Right atrium auricular region (tissue), 2 donors: Measurements from ENCODE around the gene PI16. TPM values are rescaled to one million over a fixed set of nuclear protein-coding genes. Genes with fewer than 3 reads are reported as not detected.

Experiments used
- DNase-seq: peaks from one replicate; pipeline ENCODE4 v3.0.0-alpha.2; 2019; ENCODE audit warnings: low spot score
- H3K27ac ChIP-seq, 2 donors: fragments of 200-600 bp; sonication (generic); 1 replicate in 1 of 2; 2 replicates in 1 of 2; pipeline ENCODE4 v1.5.1; 2016 to 2019
- H3K27me3 ChIP-seq, 2 donors: fragments of 200-600 bp; sonication (generic); one replicate each; pipeline versions ENCODE4 v1.5.1 to v1.6.0; 2017 to 2019
- H3K36me3 ChIP-seq: fragments of 200-600 bp; sonication (generic); one replicate; pipeline ENCODE4 v1.5.1; 2016
- H3K4me1 ChIP-seq, 2 donors: fragments of 200-600 bp; sonication (generic); one replicate each; pipeline versions ENCODE4 v1.5.1 to v1.6.0; 2017 to 2019
- H3K4me3 ChIP-seq, 2 donors: fragments of 200-600 bp; sonication (generic); 1 replicate in 1 of 2; 2 replicates in 1 of 2; pipeline ENCODE4 v1.5.1; 2017 to 2019; ENCODE audit warnings: mild to moderate bottlenecking in 1 of 2, moderate library complexity in 1 of 2
- H3K9me3 ChIP-seq, 2 donors: fragments of 200-600 bp; sonication (generic); one replicate each; pipeline ENCODE4 v1.5.1; 2019
- total RNA-seq, 2 donors: library from RNA; depleted of rRNA; stranded (reverse); fragments of >200 nt; gene quantifications; one replicate each; pipeline ENCODE4 v1.1.0, GENCODE V29; 2016
- TF ChIP-seq, protein P1 (sequence below), 2 donors: fragments of 200-600 bp; sonication (generic); IDR thresholded peaks; one replicate each; pipeline ENCODE4 v1.5.1; 2019; ENCODE audit warnings: antibody characterized with exemption in 2 of 2

PI16 gene
- total RNA-seq, 2 donors from 2014 or later = 14.2 to 48.5 TPM

DNA sequence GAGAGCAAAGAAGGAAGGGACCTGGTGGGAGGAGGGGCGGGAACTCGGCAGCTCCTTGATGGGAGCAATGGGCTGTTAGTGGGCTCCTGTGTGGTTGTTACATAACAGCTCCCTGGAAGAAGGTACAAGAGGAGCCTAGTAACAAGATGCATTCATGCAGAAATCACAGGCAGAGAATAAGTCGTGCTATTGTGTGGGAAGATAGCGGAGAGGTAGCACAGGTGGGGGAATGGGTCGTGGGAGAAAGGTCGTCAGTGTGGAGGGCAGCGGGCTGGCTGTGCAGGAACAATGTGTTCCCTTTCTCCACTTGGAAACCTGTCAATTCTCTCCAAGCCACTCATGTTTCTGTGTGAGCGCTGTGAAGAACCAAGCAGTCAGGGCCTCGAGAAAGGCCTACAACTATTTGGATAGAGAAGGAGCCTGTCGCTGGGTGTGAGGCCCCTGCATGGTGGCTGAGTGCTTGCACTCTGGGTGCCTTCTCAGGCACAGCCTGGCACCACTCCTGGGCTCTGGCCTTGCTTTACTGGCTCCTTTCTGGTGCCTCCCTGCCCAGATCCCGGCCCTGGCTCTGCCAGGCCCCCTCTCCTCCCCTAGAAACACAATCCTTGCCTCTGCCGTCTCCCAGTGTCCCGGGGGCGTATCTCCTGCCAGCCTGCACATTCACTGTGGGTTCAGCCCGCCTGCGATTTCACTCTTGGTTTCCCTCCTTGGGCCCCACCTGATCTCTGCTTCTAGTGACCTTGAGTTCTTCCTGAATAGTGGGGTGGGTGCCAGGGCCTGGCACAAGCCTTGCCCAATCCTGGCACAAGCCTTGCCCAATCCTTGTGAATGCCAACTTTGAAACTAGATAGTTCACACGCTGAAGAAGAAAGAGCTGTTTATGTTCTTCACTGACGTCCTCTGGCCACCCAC, 43.5 kb downstream of the PI16 start:
- Histone ChIP-seq H3K27me3 (no peaks in the 10 kb centered on the region), H3K9me3 (no peaks in the 10 kb centered on the region), H3K4me3 (no peak overlapping the region), H3K27ac (peak overlapping the region; percentile 83 to 88), H3K4me1 (peaks cover 0 to 17% of the 10 kb centered on the region in 2 donors), H3K36me3 (no peaks in the 10 kb centered on the region)
- TF ChIP-seq, protein P1, sequence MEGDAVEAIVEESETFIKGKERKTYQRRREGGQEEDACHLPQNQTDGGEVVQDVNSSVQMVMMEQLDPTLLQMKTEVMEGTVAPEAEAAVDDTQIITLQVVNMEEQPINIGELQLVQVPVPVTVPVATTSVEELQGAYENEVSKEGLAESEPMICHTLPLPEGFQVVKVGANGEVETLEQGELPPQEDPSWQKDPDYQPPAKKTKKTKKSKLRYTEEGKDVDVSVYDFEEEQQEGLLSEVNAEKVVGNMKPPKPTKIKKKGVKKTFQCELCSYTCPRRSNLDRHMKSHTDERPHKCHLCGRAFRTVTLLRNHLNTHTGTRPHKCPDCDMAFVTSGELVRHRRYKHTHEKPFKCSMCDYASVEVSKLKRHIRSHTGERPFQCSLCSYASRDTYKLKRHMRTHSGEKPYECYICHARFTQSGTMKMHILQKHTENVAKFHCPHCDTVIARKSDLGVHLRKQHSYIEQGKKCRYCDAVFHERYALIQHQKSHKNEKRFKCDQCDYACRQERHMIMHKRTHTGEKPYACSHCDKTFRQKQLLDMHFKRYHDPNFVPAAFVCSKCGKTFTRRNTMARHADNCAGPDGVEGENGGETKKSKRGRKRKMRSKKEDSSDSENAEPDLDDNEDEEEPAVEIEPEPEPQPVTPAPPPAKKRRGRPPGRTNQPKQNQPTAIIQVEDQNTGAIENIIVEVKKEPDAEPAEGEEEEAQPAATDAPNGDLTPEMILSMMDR (IDR thresholded peaks at IDR 0.05) = no peak
- DNase-seq = no peak

DNA sequence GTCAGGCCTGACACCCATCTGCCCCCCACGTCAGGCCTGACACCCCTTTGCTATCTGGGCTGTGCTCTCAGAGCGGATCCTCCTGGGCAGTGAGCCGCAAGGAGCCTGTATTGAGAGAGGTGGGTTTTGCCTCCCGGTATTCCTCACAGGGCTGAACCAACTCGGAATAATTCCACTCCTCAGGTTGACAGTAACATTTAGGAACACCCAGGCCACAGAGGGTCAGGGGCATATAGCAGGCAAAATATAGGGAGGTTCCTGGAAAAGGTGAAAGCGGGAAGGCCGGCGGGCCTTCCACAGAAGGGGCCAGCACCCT, 44.1 kb downstream of the PI16 start:
- Histone ChIP-seq H3K27ac (peak overlapping the region; percentile 83 to 88), H3K4me3 (no peak overlapping the region), H3K36me3 (no peaks in the 10 kb centered on the region), H3K27me3 (no peaks in the 10 kb centered on the region), H3K9me3 (no peaks in the 10 kb centered on the region), H3K4me1 (peaks cover 0 to 17% of the 10 kb centered on the region in 2 donors)
- no peak for DNase-seq
- TF ChIP-seq, protein P1 (IDR thresholded peaks at IDR 0.05) = no peak

DNA sequence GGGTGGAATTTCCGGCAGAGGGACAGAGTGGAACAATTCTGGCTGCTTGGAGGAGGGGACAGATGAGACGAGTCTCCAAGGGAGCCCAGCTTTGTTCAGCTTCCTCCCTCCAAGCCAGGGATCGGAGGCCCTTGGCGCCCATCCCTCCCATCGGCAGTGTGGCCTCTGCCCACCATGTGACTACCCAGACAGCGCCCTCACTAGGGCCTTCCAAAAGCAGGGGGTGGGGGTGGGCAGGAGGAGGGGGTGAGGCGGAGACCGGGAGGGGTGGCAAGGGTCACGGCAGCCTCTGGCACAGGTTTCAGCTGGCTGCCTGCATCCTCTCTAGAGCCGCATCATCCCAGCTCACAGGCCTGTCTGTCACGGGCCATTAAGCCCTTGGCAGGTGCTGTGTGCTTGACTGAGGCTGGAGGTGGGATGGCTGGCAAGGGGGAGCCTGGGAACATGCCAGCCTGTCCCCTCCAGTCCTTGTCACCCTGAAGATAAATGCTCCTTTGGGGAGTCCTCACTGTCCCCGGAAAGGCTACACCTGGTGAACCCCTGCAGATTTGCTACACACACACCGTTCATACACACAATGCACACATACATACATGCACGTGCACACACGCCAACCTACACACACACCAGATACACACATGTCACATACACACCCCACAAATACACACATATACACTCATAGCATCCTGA, 44.7 kb downstream of the PI16 start:
- Histone ChIP-seq H3K36me3 (no peaks in the 10 kb centered on the region), H3K4me1 (peaks cover 0 to 17% of the 10 kb centered on the region in 2 donors), H3K4me3 (no peak overlapping the region), H3K27me3 (no peaks in the 10 kb centered on the region), H3K9me3 (no peaks in the 10 kb centered on the region), H3K27ac (peak overlapping the region; percentile 83 to 88)
- TF ChIP-seq, protein P1 (IDR thresholded peaks at IDR 0.05) = no peak
- DNase-seq = no peak

DNA sequence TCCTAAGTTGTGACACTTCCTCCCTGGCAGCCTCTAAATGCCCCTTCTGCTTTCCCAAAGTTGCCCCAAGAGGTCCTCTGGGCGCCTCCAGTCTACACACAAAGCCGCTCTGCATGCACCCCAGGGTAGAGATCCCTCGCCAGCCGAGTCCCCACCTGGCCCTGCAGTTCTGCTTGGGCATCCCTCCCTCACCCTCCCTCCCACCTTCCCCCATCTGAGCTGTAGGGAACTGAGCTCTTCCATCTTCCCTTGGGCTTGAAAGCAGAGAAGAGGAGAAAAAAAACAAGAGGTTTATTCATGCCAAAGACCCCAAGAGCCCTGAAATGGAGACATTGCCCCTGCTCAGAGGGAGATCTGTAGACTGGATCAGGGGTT, 45.2 kb downstream of the PI16 start:
- H3K27ac ChIP-seq = peak overlapping the region in 1 of 2 donors; percentile 88
- no peak overlapping the region for H3K4me3 ChIP-seq
- peaks cover 0 to 17% of the 10 kb centered on the region in 2 donors for H3K4me1 ChIP-seq
- TF ChIP-seq, protein P1 (IDR thresholded peaks at IDR 0.05) = no peak
- no peaks in the 10 kb centered on the region for H3K27me3 ChIP-seq
- H3K9me3 ChIP-seq = no peaks in the 10 kb centered on the region
- no peak for DNase-seq
- H3K36me3 ChIP-seq = no peaks in the 10 kb centered on the region

DNA sequence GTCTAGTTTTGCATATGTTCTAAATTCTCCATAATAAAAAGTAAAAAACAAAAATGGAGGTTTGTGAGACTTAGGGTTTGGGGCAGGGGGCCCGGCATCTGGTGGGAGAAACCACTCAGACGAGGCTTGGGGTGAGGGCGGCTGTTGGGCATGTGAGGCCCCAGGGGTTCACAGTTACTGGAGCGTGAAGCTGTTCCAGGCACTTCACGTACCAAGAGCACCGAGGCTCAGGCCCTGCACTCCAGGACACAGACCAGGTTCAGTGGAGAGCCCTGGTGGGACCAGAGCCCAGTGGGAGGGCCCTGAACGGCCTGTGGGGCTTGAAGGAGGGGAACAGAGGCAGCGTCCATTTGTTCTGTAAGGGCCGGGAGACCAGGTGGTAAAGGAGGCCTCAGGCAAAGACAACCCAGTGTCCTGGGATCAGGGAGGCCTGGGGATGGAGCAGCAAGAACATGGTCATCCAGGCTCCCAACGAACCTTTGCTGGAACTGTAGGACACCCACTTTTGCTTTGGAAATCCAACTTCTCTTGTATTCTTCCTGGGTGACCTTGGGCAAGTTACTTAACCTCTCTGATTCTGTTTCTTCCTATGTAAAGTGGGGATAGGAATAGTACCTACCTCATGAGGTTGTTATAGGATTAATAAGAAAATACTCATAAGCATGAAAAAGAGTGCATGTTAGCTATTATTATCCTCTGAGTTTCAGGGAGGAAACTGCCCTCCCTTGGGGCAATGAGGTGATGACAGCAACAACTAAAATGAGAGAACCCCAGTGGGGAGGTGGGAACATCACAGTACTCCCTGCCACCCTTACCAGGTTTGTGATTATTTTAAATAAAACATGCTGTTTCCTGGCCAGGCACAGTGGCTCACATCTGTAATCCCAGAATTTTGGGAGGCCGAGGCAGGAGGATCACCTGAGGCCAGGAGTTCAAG, 49.8 kb downstream of the PI16 start:
- H3K4me1 ChIP-seq = no peaks in the 10 kb centered on the region
- no peak for DNase-seq
- no peaks in the 10 kb centered on the region for H3K36me3 ChIP-seq
- no peak overlapping the region for H3K4me3 ChIP-seq
- H3K27ac ChIP-seq = no peak overlapping the region
- H3K9me3 ChIP-seq = no peaks in the 10 kb centered on the region
- TF ChIP-seq, protein P1 (IDR thresholded peaks at IDR 0.05) = no peak
- H3K27me3 ChIP-seq = no peaks in the 10 kb centered on the region
